ENCODE data around the gene MARK1. TPM values are rescaled to one million over a fixed set of nuclear protein-coding genes. Genes with fewer than 3 reads are reported as not detected.

MARK1 gene
- polyA plus RNA-seq, 3 donors: not detected

GRCh38 chr1:220491891-220492290 lies 36.0 kb upstream of the MARK1 start:
- H3K27ac Mint-ChIP-seq: no peak overlapping the region
- H4K20me1 ChIP-seq (ENCODE audit: insufficient read depth, low read length): no peaks in the 10 kb centered on the region
- H3K36me3 Mint-ChIP-seq: no peaks in the 10 kb centered on the region
- no peak overlapping the region for H3K4me2 ChIP-seq (replicated peaks; ENCODE audit: extremely low read depth, low read length, poor library complexity, severe bottlenecking)
- no peak overlapping the region for H3K4me3 Mint-ChIP-seq
- H3K4me3 ChIP-seq (replicated peaks in 1 of 3; ENCODE audit: low read depth in 2 of 3, low read length in 3 of 3): no peak overlapping the region
- no peak for DNase-seq
- H3K9me3 Mint-ChIP-seq: peaks cover 0 to 5% (median 2%) of the 10 kb centered on the region in 7 donors
- no peaks in the 10 kb centered on the region for H3K9me3 ChIP-seq (replicated peaks in 1 of 2; ENCODE audit: control insufficient read depth in 1 of 2, insufficient read depth in 1 of 2, low read length in 2 of 2)
- no peak overlapping the region for H2AFZ ChIP-seq (ENCODE audit: insufficient read depth, low read depth, low read length, poor library complexity, severe bottlenecking)
- no peaks in the 10 kb centered on the region for H3K36me3 ChIP-seq (replicated peaks in 1 of 2; ENCODE audit: control insufficient read depth in 1 of 2, insufficient read depth in 2 of 2, low read length in 2 of 2)
- TF ChIP-seq, protein P1, sequence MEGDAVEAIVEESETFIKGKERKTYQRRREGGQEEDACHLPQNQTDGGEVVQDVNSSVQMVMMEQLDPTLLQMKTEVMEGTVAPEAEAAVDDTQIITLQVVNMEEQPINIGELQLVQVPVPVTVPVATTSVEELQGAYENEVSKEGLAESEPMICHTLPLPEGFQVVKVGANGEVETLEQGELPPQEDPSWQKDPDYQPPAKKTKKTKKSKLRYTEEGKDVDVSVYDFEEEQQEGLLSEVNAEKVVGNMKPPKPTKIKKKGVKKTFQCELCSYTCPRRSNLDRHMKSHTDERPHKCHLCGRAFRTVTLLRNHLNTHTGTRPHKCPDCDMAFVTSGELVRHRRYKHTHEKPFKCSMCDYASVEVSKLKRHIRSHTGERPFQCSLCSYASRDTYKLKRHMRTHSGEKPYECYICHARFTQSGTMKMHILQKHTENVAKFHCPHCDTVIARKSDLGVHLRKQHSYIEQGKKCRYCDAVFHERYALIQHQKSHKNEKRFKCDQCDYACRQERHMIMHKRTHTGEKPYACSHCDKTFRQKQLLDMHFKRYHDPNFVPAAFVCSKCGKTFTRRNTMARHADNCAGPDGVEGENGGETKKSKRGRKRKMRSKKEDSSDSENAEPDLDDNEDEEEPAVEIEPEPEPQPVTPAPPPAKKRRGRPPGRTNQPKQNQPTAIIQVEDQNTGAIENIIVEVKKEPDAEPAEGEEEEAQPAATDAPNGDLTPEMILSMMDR (IDR thresholded peaks at IDR 0.05): no peak
- no peak overlapping the region for H3K9ac ChIP-seq (ENCODE audit: insufficient read depth, low read length, poor library complexity, severe bottlenecking)
- no CpG with 5 or more reads among the region's 2 CpGs for WGBS (ENCODE audit: insufficient coverage)
- H3K79me2 ChIP-seq (ENCODE audit: insufficient read depth, low read length): no peaks in the 10 kb centered on the region
- no peaks in the 10 kb centered on the region for H3K4me1 Mint-ChIP-seq
- H3K27ac ChIP-seq (ENCODE audit: low read depth in 1 of 2, low read length in 2 of 2): no peak overlapping the region
- intact Hi-C loops (cut with micrococcal nuclease): no loop called here
- no peaks in the 10 kb centered on the region for H3K27me3 ChIP-seq (ENCODE audit: control insufficient read depth in 2 of 2, insufficient read depth in 2 of 2, low read length in 2 of 2)
- no peaks in the 10 kb centered on the region for H3K4me1 ChIP-seq (ENCODE audit: control insufficient read depth in 1 of 2, insufficient read depth in 2 of 2, low read length in 2 of 2)
- peaks cover 3 to 7% (median 4%) of the 10 kb centered on the region in 3 donors for H3K27me3 Mint-ChIP-seq (ENCODE audit: low read depth in 3 of 3)

GRCh38 chr1:220497220-220497947 lies 30.6 kb upstream of the MARK1 start:
- TF ChIP-seq, protein P1 (IDR thresholded peaks at IDR 0.05): no peak
- Histone ChIP-seq H3K9me3 (replicated peaks in 1 of 2; ENCODE audit: control insufficient read depth in 1 of 2, insufficient read depth in 1 of 2, low read length in 2 of 2) (no peaks in the 10 kb centered on the region), H3K9ac (ENCODE audit: insufficient read depth, low read length, poor library complexity, severe bottlenecking) (no peak overlapping the region), H3K4me2 (replicated peaks; ENCODE audit: extremely low read depth, low read length, poor library complexity, severe bottlenecking) (no peak overlapping the region), H3K27me3 (ENCODE audit: control insufficient read depth in 2 of 2, insufficient read depth in 2 of 2, low read length in 2 of 2) (no peaks in the 10 kb centered on the region), H3K4me1 (ENCODE audit: control insufficient read depth in 1 of 2, insufficient read depth in 2 of 2, low read length in 2 of 2) (no peaks in the 10 kb centered on the region), H3K79me2 (ENCODE audit: insufficient read depth, low read length) (no peaks in the 10 kb centered on the region), H2AFZ (ENCODE audit: insufficient read depth, low read depth, low read length, poor library complexity, severe bottlenecking) (no peak overlapping the region), H3K27ac (ENCODE audit: low read depth in 1 of 2, low read length in 2 of 2) (no peak overlapping the region), H3K36me3 (replicated peaks in 1 of 2; ENCODE audit: control insufficient read depth in 1 of 2, insufficient read depth in 2 of 2, low read length in 2 of 2) (no peaks in the 10 kb centered on the region), H3K4me3 (replicated peaks in 1 of 3; ENCODE audit: low read depth in 2 of 3, low read length in 3 of 3) (no peak overlapping the region), H4K20me1 (ENCODE audit: insufficient read depth, low read length) (no peaks in the 10 kb centered on the region)
- Mint-ChIP-seq H3K4me1 (no peaks in the 10 kb centered on the region), H3K27me3 (ENCODE audit: low read depth in 3 of 3) (peaks cover 0 to 10% (median 2%) of the 10 kb centered on the region in 3 donors), H3K4me3 (no peak overlapping the region), H3K9me3 (peaks cover 0 to 3% (median 0%) of the 10 kb centered on the region in 7 donors), H3K36me3 (no peaks in the 10 kb centered on the region), H3K27ac (no peak overlapping the region)
- no peak for DNase-seq
- WGBS (ENCODE audit: insufficient coverage): no CpG with 5 or more reads among the region's 5 CpGs
- intact Hi-C loops (cut with micrococcal nuclease): no loop called here
